Duodenal mucosa (tissue), 2 donors: ENCODE results near the gene GLIS1.

ENCODE experiments used
- H3K27ac ChIP-seq: one replicate; pipeline ENCODE4 v1.7.0; 2013; ENCODE audit warnings: low read depth, low read length
- H3K27me3 ChIP-seq, 2 donors: one replicate each; pipeline ENCODE4 v1.7.0; 2013; ENCODE audit warnings: low read length in 2 of 2, control low read depth in 1 of 2; ENCODE audit not compliant: insufficient read depth in 2 of 2, control insufficient read depth in 1 of 2
- H3K36me3 ChIP-seq, 2 donors: one replicate each; pipeline ENCODE4 v1.7.0; 2013; ENCODE audit warnings: low read length in 2 of 2, control low read depth in 1 of 2; ENCODE audit not compliant: insufficient read depth in 2 of 2, control insufficient read depth in 1 of 2
- H3K4me1 ChIP-seq, 2 donors: one replicate each; pipeline ENCODE4 v1.7.0; 2013; ENCODE audit warnings: low read length in 2 of 2, control low read depth in 1 of 2; ENCODE audit not compliant: insufficient read depth in 2 of 2, control insufficient read depth in 1 of 2
- H3K4me3 ChIP-seq, 2 donors: one replicate each; pipeline ENCODE4 v1.7.0; 2013; ENCODE audit warnings: low read length in 2 of 2, low read depth in 1 of 2
- H3K9ac ChIP-seq, 2 donors: one replicate each; pipeline ENCODE4 v1.7.0; 2013; ENCODE audit warnings: low read length in 2 of 2, low read depth in 1 of 2
- H3K9me3 ChIP-seq, 2 donors: one replicate each; pipeline ENCODE4 v1.7.0; 2013; ENCODE audit warnings: low read length in 2 of 2, control low read depth in 1 of 2; ENCODE audit not compliant: control insufficient read depth in 1 of 2

The GLIS1 gene

GRCh38 chr1:53721088-53721487 is 17.9 kb downstream of the GLIS1 start:
- H3K27me3 ChIP-seq = peaks cover 3 to 4% of the 10 kb centered on the region in 2 donors
- no peaks in the 10 kb centered on the region for H3K9me3 ChIP-seq
- no peaks in the 10 kb centered on the region for H3K4me1 ChIP-seq
- no peak overlapping the region for H3K27ac ChIP-seq
- H3K4me3 ChIP-seq = no peak overlapping the region
- no peak overlapping the region for H3K9ac ChIP-seq
- H3K36me3 ChIP-seq = no peaks in the 10 kb centered on the region

GRCh38 chr1:53719469-53719868 is 19.5 kb downstream of the GLIS1 start:
- Histone ChIP-seq H3K27me3 (peaks cover 3 to 4% of the 10 kb centered on the region in 2 donors), H3K27ac (no peak overlapping the region), H3K4me1 (no peaks in the 10 kb centered on the region), H3K36me3 (no peaks in the 10 kb centered on the region), H3K9me3 (no peaks in the 10 kb centered on the region), H3K4me3 (no peak overlapping the region), H3K9ac (no peak overlapping the region)

DNA sequence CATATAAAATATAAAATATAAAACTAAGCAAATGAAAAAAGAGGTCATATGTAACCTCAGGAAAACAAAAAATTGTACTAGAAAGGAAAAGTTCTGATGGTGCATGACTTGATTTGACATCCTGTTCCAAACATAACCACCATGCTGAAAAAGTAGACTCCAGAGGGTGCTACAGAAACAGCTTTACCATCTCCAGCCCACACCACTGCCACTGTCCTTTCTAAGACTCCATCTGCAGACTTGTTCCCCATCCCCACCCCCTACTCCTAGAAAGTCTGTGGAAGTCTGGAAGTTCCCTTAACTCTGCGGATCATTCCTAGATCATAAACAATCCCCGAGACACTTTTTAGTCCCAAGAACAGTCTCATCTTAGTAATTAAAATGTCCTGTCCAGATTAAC is 20.5 kb downstream of the GLIS1 start:
- H3K27ac ChIP-seq = no peak overlapping the region
- no peak overlapping the region for H3K9ac ChIP-seq
- H3K9me3 ChIP-seq = no peaks in the 10 kb centered on the region
- no peak overlapping the region for H3K4me3 ChIP-seq
- H3K4me1 ChIP-seq = no peaks in the 10 kb centered on the region
- H3K36me3 ChIP-seq = no peaks in the 10 kb centered on the region
- peaks cover 0 to 3% of the 10 kb centered on the region in 2 donors for H3K27me3 ChIP-seq

DNA sequence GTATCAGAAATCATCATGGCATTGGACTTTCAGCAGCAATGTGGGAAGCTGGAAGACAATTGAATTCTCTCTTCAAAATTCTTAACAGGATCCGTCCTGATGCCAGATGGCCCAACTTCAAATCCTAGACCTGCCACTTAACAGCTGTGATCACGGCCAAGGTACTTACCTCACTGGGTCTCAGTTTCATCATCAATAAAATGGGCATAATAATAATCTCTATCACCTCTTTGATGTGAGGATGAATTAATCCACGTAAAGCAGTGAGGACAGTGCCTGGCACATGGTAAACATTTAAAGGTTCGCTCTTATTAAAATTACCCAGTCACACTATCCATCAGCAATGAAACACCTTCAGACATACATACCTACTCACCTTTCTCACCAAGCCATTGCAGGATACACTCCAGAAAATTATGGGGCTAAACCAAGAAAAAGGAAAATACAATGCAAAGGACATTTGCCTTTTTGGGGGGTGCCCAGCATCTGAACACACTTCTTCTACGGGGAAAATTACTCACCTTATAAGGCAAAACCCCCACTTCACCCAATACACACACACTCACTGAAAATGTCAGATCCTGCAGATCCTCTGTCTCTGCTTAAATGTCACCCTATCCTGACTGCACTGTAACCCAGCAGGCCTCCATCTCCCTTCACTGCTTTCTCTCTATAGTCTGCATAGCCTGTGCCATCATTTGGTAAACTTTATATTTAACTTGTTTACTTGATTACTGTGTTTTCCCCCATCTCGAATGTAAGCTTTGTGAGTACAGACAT is 21.7 kb downstream of the GLIS1 start:
- no peaks in the 10 kb centered on the region for H3K4me1 ChIP-seq
- H3K4me3 ChIP-seq = no peak overlapping the region
- H3K9ac ChIP-seq = no peak overlapping the region
- peaks cover 0 to 3% of the 10 kb centered on the region in 2 donors for H3K27me3 ChIP-seq
- H3K9me3 ChIP-seq = no peaks in the 10 kb centered on the region
- no peak overlapping the region for H3K27ac ChIP-seq
- H3K36me3 ChIP-seq = no peaks in the 10 kb centered on the region

DNA sequence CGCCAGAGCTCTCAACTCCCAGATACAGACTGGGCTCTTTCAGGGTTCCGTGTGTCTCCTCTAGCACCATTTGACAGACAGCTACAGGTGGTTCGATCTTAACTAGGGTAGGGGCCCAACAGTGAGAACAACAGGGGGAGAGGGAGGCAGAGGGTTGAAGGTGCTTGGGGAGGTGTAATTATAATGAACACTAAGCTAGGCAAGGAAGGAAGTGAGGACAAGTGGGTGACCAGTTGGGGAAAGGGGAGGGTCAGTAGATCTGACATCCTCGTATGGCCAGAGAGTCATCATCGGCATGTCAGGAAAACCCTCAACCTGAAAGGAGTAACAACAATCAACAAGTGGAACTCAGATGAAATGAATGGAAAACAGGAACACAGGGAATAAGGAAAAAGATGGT is 22.8 kb downstream of the GLIS1 start:
- no peaks in the 10 kb centered on the region for H3K36me3 ChIP-seq
- no peaks in the 10 kb centered on the region for H3K9me3 ChIP-seq
- no peaks in the 10 kb centered on the region for H3K4me1 ChIP-seq
- H3K9ac ChIP-seq = no peak overlapping the region
- no peak overlapping the region for H3K4me3 ChIP-seq
- peaks cover 0 to 3% of the 10 kb centered on the region in 2 donors for H3K27me3 ChIP-seq
- no peak overlapping the region for H3K27ac ChIP-seq

DNA sequence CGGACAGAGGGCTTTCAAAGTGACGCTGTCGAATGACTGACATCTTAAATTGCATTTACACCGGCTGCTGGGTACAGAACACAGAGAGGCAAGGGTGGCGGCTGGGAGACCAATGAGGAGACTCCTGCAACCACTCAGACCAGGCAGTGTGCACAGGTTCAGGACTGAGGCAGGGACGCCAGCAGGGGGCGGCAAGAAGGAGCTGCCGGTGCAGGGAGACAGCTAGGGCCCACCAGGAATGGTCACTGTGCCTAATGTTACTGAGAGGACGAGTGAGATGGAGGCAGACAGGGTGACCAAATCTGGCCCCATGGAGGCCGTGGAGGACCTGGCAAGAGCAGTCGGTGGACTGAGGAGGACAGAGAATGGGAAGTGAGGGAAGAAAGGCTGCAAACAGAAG is 23.5 kb downstream of the GLIS1 start:
- H3K36me3 ChIP-seq = no peaks in the 10 kb centered on the region
- no peak overlapping the region for H3K4me3 ChIP-seq
- no peak overlapping the region for H3K9ac ChIP-seq
- H3K27me3 ChIP-seq = peaks cover 0 to 3% of the 10 kb centered on the region in 2 donors
- no peaks in the 10 kb centered on the region for H3K4me1 ChIP-seq
- H3K9me3 ChIP-seq = no peaks in the 10 kb centered on the region
- no peak overlapping the region for H3K27ac ChIP-seq

DNA sequence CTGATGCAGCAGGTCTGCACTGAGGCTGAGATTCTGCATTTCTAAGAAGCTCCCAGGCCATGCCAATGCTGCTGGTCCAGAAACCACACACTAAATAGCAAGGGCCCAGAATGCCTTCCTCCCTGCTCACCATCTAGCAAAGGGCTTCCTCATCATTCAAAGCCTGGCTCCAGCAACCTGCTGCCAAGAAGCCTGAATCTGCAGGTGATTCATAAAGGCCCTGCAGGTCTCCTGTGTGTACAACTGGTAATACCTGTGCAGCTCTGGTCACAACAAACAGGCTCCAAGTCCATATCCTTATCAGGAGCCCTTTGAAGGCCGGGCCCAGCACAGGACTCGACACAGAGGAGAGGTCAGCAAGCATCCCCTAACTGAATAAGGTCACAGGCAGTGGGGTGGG is 26.7 kb downstream of the GLIS1 start:
- no peaks in the 10 kb centered on the region for H3K9me3 ChIP-seq
- H3K9ac ChIP-seq = no peak overlapping the region
- no peaks in the 10 kb centered on the region for H3K36me3 ChIP-seq
- H3K4me3 ChIP-seq = no peak overlapping the region
- no peaks in the 10 kb centered on the region for H3K27me3 ChIP-seq
- no peaks in the 10 kb centered on the region for H3K4me1 ChIP-seq
- H3K27ac ChIP-seq = no peak overlapping the region

GRCh38 chr1:53710584-53710983 is 28.4 kb downstream of the GLIS1 start:
- no peaks in the 10 kb centered on the region for H3K4me1 ChIP-seq
- no peaks in the 10 kb centered on the region for H3K9me3 ChIP-seq
- H3K36me3 ChIP-seq = no peaks in the 10 kb centered on the region
- no peak overlapping the region for H3K9ac ChIP-seq
- H3K27ac ChIP-seq = no peak overlapping the region
- H3K4me3 ChIP-seq = no peak overlapping the region
- H3K27me3 ChIP-seq = no peaks in the 10 kb centered on the region

DNA sequence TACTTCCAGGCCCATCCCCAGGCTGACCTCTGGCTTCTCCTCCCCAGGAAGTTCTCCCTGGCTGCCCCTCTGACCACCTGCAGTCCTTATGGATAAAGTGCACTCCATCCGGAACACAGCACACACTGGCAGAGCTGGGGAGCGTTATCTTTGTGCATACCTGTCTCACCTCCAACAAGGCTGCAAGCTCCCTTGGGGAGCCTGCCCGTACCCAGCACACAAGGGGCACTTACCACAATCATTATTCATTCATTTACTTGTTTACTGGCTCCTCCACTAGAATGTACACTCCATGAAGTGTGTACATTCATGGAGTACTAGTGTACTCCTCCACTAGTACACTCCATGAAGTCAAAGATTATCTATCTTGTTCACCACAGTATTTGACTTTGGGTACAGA is 30.3 kb downstream of the GLIS1 start:
- H3K9ac ChIP-seq = no peak overlapping the region
- no peaks in the 10 kb centered on the region for H3K9me3 ChIP-seq
- no peaks in the 10 kb centered on the region for H3K4me1 ChIP-seq
- H3K4me3 ChIP-seq = no peak overlapping the region
- no peak overlapping the region for H3K27ac ChIP-seq
- H3K36me3 ChIP-seq = no peaks in the 10 kb centered on the region
- H3K27me3 ChIP-seq = no peaks in the 10 kb centered on the region

DNA sequence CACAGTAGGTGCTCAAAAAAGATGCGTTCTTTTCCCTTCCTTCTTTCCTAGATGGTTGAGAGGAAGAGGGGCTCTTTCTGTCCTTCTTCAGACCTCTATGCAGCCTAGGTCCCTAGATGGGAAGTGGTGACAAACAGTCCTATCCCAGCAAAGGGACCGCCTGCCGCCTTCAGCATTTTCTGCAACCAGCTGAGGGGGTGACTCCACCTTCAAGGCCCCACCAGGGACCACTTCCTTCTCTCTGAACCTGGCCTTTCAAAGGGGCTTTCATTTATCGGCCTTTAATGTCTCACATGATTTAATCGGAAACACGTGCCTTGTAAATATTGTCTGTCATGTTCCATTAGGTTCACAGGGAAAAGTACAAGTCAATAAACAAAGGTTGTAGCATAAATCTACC is 32.6 kb downstream of the GLIS1 start:
- H3K27ac ChIP-seq = no peak overlapping the region
- no peaks in the 10 kb centered on the region for H3K9me3 ChIP-seq
- H3K4me3 ChIP-seq = no peak overlapping the region
- H3K4me1 ChIP-seq = no peaks in the 10 kb centered on the region
- H3K9ac ChIP-seq = no peak overlapping the region
- no peaks in the 10 kb centered on the region for H3K27me3 ChIP-seq
- H3K36me3 ChIP-seq = no peaks in the 10 kb centered on the region
